HepG2 (cell line): ENCODE data around the gene BPHL. TPM values are rescaled to one million over a fixed set of nuclear protein-coding genes. Genes with fewer than 3 reads are reported as not detected.

ENCODE experiments used
- KDM4B ChIP-seq: sonication (generic); formaldehyde crosslinking; IDR thresholded peaks from 2 replicates; pipeline ENCODE4 v1.4.0; 2020; ENCODE audit warnings: missing genetic modification reagents
- MIER3 ChIP-seq: IDR thresholded peaks from 2 replicates; pipeline ENCODE4 v1.6.1; 2016; ENCODE audit warnings: missing compliant biosample characterization, borderline replicate concordance
- RBM22 ChIP-seq: fragments of 200-400 bp; formaldehyde crosslinking; optimal IDR thresholded peaks from 2 replicates; pipeline ENCODE3; 2017; ENCODE audit warnings: mild to moderate bottlenecking, low read length, moderate library complexity
- TBP ChIP-seq: sonication (generic); formaldehyde crosslinking; IDR thresholded peaks from 2 replicates; pipeline ENCODE4 v1.5.0; 2020; ENCODE audit warnings: missing genetic modification reagents
- THAP11 ChIP-seq: IDR thresholded peaks from 2 replicates; pipeline ENCODE4 v1.6.1; 2016; ENCODE audit warnings: missing biosample characterization, missing genetic modification reagents
- ZFP37 ChIP-seq: sonication (generic); formaldehyde crosslinking; IDR thresholded peaks from 2 replicates; pipeline ENCODE4 v1.4.0; 2020; ENCODE audit warnings: missing genetic modification reagents, borderline replicate concordance
- ZNF251 ChIP-seq: sonication (generic); formaldehyde crosslinking; IDR thresholded peaks from 2 replicates; pipeline ENCODE4 v1.9.0; 2021; ENCODE audit warnings: mild to moderate bottlenecking, missing genetic modification reagents
- ZNF550 ChIP-seq: sonication (generic); formaldehyde crosslinking; IDR thresholded peaks from 2 replicates; pipeline ENCODE4 v1.4.0; 2020; ENCODE audit warnings: mild to moderate bottlenecking, missing genetic modification reagents, borderline replicate concordance
- ZNF614 ChIP-seq: IDR thresholded peaks from 2 replicates; pipeline ENCODE4 v1.6.1; 2018; ENCODE audit warnings: missing biosample characterization, missing genetic modification reagents, inconsistent platforms, borderline replicate concordance
- ZNF788 ChIP-seq: sonication (generic); formaldehyde crosslinking; IDR thresholded peaks from 2 replicates; pipeline ENCODE4 v1.5.0; 2020; ENCODE audit warnings: mild to moderate bottlenecking, missing genetic modification reagents, borderline replicate concordance
- polyA plus RNA-seq, 8 experiments: library from polyadenylated mRNA; depleted of rRNA in 3 of 8; stranded (reverse) in 7 of 8; unstranded in 1 of 8; fragments of >200 nt; fragmentation: Illumina TruSeq in 4 of 8; extraction: Trizol in 4 of 8; gene quantifications; 2 replicates each; pipeline versions ENCODE4 v1.2.1 to v1.2.3, GENCODE V29; 2011 to 2016; ENCODE audit warnings: low read depth in 4 of 8, missing spikeins in 1 of 8, mixed read lengths in 1 of 8; ENCODE audit not compliant: insufficient read depth in 1 of 8
- total RNA-seq, 5 experiments: library from RNA; depleted of rRNA; stranded (reverse); fragments of >200 nt; fragmentation: Illumina TruSeq; extraction: Trizol; gene quantifications; 2 replicates each; pipeline ENCODE4 v1.2.3, GENCODE V29; 2016; ENCODE audit warnings: low read depth in 1 of 5
- TF ChIP-seq, protein P1 (sequence below): IDR thresholded peaks from 2 replicates; pipeline ENCODE4 v1.6.1; 2016; ENCODE audit warnings: low read depth
- TF ChIP-seq, protein P2 (sequence below): sonication (generic); formaldehyde crosslinking; conservative IDR thresholded peaks from 2 replicates; pipeline ENCODE4 v1.4.0; 2020; ENCODE audit warnings: missing genetic modification reagents
- TF ChIP-seq, protein P3 (sequence below): sonication (generic); formaldehyde crosslinking; IDR thresholded peaks from 2 replicates; pipeline ENCODE4 v1.8.0; 2022; ENCODE audit warnings: mild to moderate bottlenecking, missing genetic modification reagents, moderate library complexity
- TF ChIP-seq, protein P4 (sequence below): sonication (generic); formaldehyde crosslinking; IDR thresholded peaks from 2 replicates; pipeline ENCODE4 v1.5.0; 2020; ENCODE audit warnings: mild to moderate bottlenecking, missing genetic modification reagents
- TF ChIP-seq, protein P5 (sequence below): IDR thresholded peaks from 2 replicates; pipeline ENCODE4 v1.6.1; 2016; ENCODE audit warnings: control low read depth
- TF ChIP-seq, protein P6 (sequence below): sonication (generic); formaldehyde crosslinking; IDR thresholded peaks from 2 replicates; pipeline ENCODE4 v1.5.0; 2020; ENCODE audit warnings: missing genetic modification reagents
- TF ChIP-seq, protein P7 (sequence below): sonication (generic); formaldehyde crosslinking; IDR thresholded peaks from 2 replicates; pipeline ENCODE4 v1.5.0; 2020; ENCODE audit warnings: mild to moderate bottlenecking, missing genetic modification reagents

BPHL gene
- total and polyA plus RNA-seq, 2 of the 13 experiments (the other 11 are each of a cell fraction or from before 2014, with no cell fraction given), result 37.8 to 39.5 TPM

DNA sequence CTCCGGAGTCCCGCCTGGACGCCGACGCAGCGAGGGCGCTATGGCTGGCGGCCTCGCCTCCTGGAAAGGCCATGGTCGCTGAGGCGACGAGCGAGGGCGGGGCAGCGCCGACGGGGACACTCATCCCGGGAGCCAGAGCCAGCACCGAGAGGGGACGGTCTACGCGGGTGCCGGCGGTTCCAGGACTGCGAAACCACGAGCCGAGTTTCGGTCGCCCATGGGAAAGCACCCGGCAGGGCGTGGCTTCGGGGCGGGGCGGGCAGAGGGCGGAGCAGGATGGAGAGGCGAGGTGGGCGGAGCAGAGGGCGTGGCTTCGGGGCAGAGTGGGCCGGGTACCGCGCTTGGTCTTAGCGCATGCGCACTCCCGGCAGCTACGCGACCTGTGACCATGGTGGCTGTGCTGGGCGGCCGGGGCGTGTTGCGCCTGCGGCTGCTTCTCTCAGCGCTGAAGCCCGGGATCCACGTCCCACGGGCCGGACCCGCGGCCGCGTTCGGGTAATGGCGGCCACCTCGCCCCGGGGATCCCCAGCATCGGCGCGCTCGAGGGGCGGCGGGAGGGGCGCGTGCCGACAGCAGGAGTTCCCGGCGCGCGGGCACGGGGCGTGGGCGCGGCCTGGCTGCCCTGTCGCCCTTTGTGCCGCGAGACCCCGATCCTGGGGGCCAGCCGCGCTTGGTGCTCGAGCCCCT lies at the start of gene BPHL (continued):
- TF ChIP-seq KDM4B (CRISPR knock-in tag) (peak; percentile 94; the same call in 1 of the 2 replicates), TBP (CRISPR knock-in tag) (0 out of 2 replicates have a peak, but pooled peaks have one; percentile 42), ZNF550 (no peak), THAP11 (CRISPR knock-in tag) (peak; percentile 68), ZNF614 (CRISPR knock-in tag) (peak; percentile 92; the same call in 1 of the 2 replicates), MIER3 (0 out of 2 replicates have a peak, but pooled peaks have one; percentile 76), ZNF251 (CRISPR knock-in tag) (no peak; the same call in 1 of the 2 replicates), ZNF788 (CRISPR knock-in tag) (peak; percentile 88), ZFP37 (CRISPR knock-in tag) (peak; percentile 87), RBM22 (no peak)
- TF ChIP-seq, protein P1, sequence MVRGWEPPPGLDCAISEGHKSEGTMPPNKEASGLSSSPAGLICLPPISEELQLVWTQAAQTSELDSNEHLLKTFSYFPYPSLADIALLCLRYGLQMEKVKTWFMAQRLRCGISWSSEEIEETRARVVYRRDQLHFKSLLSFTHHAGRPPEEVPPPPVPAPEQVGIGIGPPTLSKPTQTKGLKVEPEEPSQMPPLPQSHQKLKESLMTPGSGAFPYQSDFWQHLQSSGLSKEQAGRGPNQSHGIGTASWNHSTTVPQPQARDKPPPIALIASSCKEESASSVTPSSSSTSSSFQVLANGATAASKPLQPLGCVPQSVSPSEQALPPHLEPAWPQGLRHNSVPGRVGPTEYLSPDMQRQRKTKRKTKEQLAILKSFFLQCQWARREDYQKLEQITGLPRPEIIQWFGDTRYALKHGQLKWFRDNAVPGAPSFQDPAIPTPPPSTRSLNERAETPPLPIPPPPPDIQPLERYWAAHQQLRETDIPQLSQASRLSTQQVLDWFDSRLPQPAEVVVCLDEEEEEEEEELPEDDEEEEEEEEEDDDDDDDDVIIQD (CRISPR knock-in tag), result peak; percentile 72
- TF ChIP-seq, protein P2, sequence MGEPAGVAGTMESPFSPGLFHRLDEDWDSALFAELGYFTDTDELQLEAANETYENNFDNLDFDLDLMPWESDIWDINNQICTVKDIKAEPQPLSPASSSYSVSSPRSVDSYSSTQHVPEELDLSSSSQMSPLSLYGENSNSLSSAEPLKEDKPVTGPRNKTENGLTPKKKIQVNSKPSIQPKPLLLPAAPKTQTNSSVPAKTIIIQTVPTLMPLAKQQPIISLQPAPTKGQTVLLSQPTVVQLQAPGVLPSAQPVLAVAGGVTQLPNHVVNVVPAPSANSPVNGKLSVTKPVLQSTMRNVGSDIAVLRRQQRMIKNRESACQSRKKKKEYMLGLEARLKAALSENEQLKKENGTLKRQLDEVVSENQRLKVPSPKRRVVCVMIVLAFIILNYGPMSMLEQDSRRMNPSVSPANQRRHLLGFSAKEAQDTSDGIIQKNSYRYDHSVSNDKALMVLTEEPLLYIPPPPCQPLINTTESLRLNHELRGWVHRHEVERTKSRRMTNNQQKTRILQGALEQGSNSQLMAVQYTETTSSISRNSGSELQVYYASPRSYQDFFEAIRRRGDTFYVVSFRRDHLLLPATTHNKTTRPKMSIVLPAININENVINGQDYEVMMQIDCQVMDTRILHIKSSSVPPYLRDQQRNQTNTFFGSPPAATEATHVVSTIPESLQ (CRISPR knock-in tag), result 0 out of 2 replicates have a peak, but pooled peaks have one; percentile 93
- TF ChIP-seq, protein P3, sequence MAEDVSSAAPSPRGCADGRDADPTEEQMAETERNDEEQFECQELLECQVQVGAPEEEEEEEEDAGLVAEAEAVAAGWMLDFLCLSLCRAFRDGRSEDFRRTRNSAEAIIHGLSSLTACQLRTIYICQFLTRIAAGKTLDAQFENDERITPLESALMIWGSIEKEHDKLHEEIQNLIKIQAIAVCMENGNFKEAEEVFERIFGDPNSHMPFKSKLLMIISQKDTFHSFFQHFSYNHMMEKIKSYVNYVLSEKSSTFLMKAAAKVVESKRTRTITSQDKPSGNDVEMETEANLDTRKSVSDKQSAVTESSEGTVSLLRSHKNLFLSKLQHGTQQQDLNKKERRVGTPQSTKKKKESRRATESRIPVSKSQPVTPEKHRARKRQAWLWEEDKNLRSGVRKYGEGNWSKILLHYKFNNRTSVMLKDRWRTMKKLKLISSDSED (CRISPR knock-in tag), result no peak
- TF ChIP-seq, protein P4, sequence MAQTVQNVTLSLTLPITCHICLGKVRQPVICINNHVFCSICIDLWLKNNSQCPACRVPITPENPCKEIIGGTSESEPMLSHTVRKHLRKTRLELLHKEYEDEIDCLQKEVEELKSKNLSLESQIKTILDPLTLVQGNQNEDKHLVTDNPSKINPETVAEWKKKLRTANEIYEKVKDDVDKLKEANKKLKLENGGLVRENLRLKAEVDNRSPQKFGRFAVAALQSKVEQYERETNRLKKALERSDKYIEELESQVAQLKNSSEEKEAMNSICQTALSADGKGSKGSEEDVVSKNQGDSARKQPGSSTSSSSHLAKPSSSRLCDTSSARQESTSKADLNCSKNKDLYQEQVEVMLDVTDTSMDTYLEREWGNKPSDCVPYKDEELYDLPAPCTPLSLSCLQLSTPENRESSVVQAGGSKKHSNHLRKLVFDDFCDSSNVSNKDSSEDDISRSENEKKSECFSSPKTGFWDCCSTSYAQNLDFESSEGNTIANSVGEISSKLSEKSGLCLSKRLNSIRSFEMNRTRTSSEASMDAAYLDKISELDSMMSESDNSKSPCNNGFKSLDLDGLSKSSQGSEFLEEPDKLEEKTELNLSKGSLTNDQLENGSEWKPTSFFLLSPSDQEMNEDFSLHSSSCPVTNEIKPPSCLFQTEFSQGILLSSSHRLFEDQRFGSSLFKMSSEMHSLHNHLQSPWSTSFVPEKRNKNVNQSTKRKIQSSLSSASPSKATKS (CRISPR knock-in tag), result no peak
- TF ChIP-seq, protein P5, sequence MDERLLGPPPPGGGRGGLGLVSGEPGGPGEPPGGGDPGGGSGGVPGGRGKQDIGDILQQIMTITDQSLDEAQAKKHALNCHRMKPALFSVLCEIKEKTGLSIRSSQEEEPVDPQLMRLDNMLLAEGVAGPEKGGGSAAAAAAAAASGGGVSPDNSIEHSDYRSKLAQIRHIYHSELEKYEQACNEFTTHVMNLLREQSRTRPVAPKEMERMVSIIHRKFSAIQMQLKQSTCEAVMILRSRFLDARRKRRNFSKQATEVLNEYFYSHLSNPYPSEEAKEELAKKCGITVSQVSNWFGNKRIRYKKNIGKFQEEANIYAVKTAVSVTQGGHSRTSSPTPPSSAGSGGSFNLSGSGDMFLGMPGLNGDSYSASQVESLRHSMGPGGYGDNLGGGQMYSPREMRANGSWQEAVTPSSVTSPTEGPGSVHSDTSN (CRISPR knock-in tag), result no peak
- TF ChIP-seq, protein P6, sequence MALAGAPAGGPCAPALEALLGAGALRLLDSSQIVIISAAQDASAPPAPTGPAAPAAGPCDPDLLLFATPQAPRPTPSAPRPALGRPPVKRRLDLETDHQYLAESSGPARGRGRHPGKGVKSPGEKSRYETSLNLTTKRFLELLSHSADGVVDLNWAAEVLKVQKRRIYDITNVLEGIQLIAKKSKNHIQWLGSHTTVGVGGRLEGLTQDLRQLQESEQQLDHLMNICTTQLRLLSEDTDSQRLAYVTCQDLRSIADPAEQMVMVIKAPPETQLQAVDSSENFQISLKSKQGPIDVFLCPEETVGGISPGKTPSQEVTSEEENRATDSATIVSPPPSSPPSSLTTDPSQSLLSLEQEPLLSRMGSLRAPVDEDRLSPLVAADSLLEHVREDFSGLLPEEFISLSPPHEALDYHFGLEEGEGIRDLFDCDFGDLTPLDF, result no peak
- TF ChIP-seq, protein P7, sequence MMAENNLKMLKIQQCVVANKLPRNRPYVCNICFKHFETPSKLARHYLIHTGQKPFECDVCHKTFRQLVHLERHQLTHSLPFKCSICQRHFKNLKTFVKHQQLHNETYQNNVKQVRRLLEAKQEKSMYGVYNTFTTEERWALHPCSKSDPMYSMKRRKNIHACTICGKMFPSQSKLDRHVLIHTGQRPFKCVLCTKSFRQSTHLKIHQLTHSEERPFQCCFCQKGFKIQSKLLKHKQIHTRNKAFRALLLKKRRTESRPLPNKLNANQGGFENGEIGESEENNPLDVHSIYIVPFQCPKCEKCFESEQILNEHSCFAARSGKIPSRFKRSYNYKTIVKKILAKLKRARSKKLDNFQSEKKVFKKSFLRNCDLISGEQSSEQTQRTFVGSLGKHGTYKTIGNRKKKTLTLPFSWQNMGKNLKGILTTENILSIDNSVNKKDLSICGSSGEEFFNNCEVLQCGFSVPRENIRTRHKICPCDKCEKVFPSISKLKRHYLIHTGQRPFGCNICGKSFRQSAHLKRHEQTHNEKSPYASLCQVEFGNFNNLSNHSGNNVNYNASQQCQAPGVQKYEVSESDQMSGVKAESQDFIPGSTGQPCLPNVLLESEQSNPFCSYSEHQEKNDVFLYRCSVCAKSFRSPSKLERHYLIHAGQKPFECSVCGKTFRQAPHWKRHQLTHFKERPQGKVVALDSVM, result peak; percentile 62
